Activated T-cell treated with anti-CD3 and anti-CD28 coated beads, Interleukin-2, amount 50 U/mL, for 24 hours (primary cell): ENCODE results near the gene SGF29.
"Not testable (repeated sequence)": the region's sequence is repeated elsewhere in the genome, so short reads cannot be mapped to it uniquely, and the experiment has no call there.

Experiments used
- DNase-seq: peaks from one replicate; pipeline ENCODE4 v3.0.0-alpha.2; 2020
- H3K27ac Mint-ChIP-seq: 2 replicates; pipeline ENCODE4 v1.8.0; 2020; ENCODE audit warnings: mild to moderate bottlenecking, mixed read lengths
- H3K27me3 Mint-ChIP-seq: 2 replicates; pipeline ENCODE4 v1.8.0; 2020; ENCODE audit warnings: mixed read lengths
- H3K36me3 Mint-ChIP-seq: 2 replicates; pipeline ENCODE4 v1.8.0; 2020; ENCODE audit warnings: low read depth, mixed read lengths
- H3K4me1 Mint-ChIP-seq: 2 replicates; pipeline ENCODE4 v1.8.0; 2020; ENCODE audit warnings: low read depth, mixed read lengths
- H3K4me3 Mint-ChIP-seq: 2 replicates; pipeline ENCODE4 v1.8.0; 2020; ENCODE audit warnings: mild to moderate bottlenecking, moderate library complexity, mixed read lengths
- H3K9me3 Mint-ChIP-seq: 2 replicates; pipeline ENCODE4 v1.8.0; 2020; ENCODE audit warnings: mixed read lengths

SGF29 gene

DNA sequence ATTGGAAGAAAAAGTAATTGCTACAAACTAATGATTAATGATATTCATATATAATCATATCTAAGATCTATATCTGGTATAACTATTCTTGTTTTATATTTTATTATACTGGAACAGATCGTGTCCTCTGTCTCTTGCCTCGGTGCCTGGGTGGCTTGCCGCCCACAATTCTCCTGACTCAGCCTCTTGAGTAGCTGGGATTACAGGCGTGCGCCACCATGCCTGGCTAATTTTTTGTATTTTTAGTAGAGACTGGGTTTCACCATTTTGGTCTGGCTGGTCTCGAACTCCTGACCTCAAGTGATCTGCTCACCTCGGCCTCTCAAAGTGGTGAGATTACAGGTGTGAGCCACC is 62.5 kb downstream of the SGF29 start:
- H3K9me3 Mint-ChIP-seq, DNase-seq, H3K27me3 Mint-ChIP-seq, H3K4me1 Mint-ChIP-seq, H3K4me3 Mint-ChIP-seq, H3K27ac Mint-ChIP-seq: not testable (repeated sequence)
- H3K36me3 Mint-ChIP-seq: peaks cover 39% of the 10 kb centered on the region

GRCh38 chr16:28616636-28617035 is 62.9 kb downstream of the SGF29 start:
- Mint-ChIP-seq H3K4me1 (peaks cover 9% of the 10 kb centered on the region), H3K9me3 (no peaks in the 10 kb centered on the region), H3K27ac (peak overlapping the region; percentile 12), H3K4me3 (no peak overlapping the region), H3K36me3 (peaks cover 43% of the 10 kb centered on the region), H3K27me3 (no peaks in the 10 kb centered on the region)
- no peak for DNase-seq

- Mint-ChIP-seq H3K27ac (no peak overlapping the region), H3K9me3 (no peaks in the 10 kb centered on the region), H3K4me3 (no peak overlapping the region), H3K27me3 (no peaks in the 10 kb centered on the region), H3K4me1 (peaks cover 20% of the 10 kb centered on the region), H3K36me3 (peaks cover 51% of the 10 kb centered on the region)
- no peak for DNase-seq
Measured at GRCh38 chr16:28617874-28618273, 64.2 kb downstream of the SGF29 start.

DNA sequence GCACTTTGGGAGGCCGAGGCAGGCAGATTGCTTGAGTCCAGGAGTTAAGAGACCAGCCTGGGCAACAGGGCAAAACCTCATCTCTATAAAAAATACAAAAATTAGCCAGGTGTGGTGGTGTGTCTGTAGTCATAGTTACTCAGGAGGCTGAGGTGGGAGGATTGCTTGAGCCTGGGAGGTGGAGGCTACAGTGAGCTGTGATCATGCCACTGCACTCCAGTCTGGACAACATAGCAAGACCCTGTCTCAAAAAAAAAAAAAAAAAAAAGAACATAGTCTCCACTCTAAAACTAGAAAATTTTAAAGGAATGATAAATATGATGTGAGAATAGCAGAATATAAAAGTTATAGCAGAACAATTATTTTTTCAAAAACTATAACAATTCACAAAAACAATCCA is 66.6 kb downstream of the SGF29 start:
- not testable (repeated sequence) for H3K27me3 Mint-ChIP-seq, H3K4me3 Mint-ChIP-seq, DNase-seq, H3K27ac Mint-ChIP-seq, H3K9me3 Mint-ChIP-seq
- H3K4me1 Mint-ChIP-seq: peaks cover 27% of the 10 kb centered on the region
- peaks cover 53% of the 10 kb centered on the region for H3K36me3 Mint-ChIP-seq

- Mint-ChIP-seq H3K27me3 (no peaks in the 10 kb centered on the region), H3K27ac (peak overlapping the region; percentile 66), H3K4me1 (peaks cover 23% of the 10 kb centered on the region), H3K4me3 (peak overlapping the region; percentile 90), H3K9me3 (no peaks in the 10 kb centered on the region), H3K36me3 (peaks cover 51% of the 10 kb centered on the region)
- DNase-seq: no peak
Measured at GRCh38 chr16:28621481-28622155, 67.9 kb downstream of the SGF29 start.

DNA sequence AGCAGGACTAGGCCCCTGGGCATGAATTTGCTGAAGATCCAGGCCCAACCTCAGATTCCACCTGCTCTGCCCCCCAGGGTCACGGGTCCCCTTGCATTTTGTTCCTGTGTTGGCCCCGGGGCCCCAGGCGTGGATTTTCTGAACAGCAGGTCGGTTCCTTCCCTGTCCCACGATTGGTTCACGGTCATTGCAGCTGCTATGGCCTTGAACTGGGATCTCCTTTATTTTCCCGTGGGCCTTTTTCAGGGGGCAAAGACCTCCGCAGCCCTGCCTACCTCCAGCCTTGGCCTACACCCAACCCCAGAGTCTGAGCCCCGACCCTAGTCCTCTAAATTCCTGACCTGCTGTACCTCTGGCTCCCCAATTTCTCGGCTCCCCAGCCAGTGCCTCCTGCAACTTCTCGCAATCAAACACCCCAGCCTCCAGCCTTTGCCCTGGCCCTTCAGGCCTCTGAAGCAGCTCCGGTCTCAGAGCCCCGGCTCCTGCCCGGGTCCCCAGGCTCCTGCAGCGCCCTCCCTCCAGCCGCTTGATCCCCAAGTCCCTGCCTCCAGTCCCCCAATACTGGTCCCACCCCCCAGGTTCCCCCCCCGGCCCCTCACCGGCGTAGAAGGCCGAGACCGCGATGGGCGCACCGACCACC is 68.9 kb downstream of the SGF29 start:
- H3K4me1 Mint-ChIP-seq: peaks cover 20% of the 10 kb centered on the region
- peak overlapping the region; percentile 86 for H3K27ac Mint-ChIP-seq
- H3K27me3 Mint-ChIP-seq, H3K9me3 Mint-ChIP-seq, DNase-seq: not testable (repeated sequence)
- H3K4me3 Mint-ChIP-seq: peak overlapping the region; percentile 90
- peaks cover 45% of the 10 kb centered on the region for H3K36me3 Mint-ChIP-seq

- Mint-ChIP-seq H3K27ac (peak overlapping the region; percentile 86), H3K27me3 (no peaks in the 10 kb centered on the region), H3K4me3 (peak overlapping the region; percentile 90), H3K36me3 (peaks cover 41% of the 10 kb centered on the region), H3K4me1 (peaks cover 20% of the 10 kb centered on the region), H3K9me3 (no peaks in the 10 kb centered on the region)
- peak; percentile 84 for DNase-seq
Measured at GRCh38 chr16:28623172-28623711, 69.5 kb downstream of the SGF29 start.

GRCh38 chr16:28630905-28631304 is 77.2 kb downstream of the SGF29 start:
- not testable (repeated sequence) for H3K27me3 Mint-ChIP-seq, H3K4me3 Mint-ChIP-seq, H3K27ac Mint-ChIP-seq, H3K4me1 Mint-ChIP-seq, H3K9me3 Mint-ChIP-seq, H3K36me3 Mint-ChIP-seq, DNase-seq

- not testable (repeated sequence) for DNase-seq
Measured at GRCh38 chr16:28636093-28636823, 82.5 kb downstream of the SGF29 start.

GRCh38 chr16:28637765-28638164 is 84.0 kb downstream of the SGF29 start, which contains the start of gene NPIPB8:
TSS of gene NPIPB8 (plus strand) at chr16:28638065. CDS start at chr16:28638361, 296 bp downstream.
- not testable (repeated sequence) for H3K4me1 Mint-ChIP-seq, H3K36me3 Mint-ChIP-seq, H3K9me3 Mint-ChIP-seq, H3K27me3 Mint-ChIP-seq, H3K4me3 Mint-ChIP-seq, H3K27ac Mint-ChIP-seq, DNase-seq

More at GRCh38 chr16:28636093-28636823, 82.5 kb downstream of the SGF29 start:
- H3K9me3 Mint-ChIP-seq, H3K4me1 Mint-ChIP-seq, H3K27ac Mint-ChIP-seq, H3K27me3 Mint-ChIP-seq, H3K4me3 Mint-ChIP-seq, H3K36me3 Mint-ChIP-seq: not testable (repeated sequence)

- not testable (repeated sequence) for H3K4me1 Mint-ChIP-seq, H3K27ac Mint-ChIP-seq, H3K9me3 Mint-ChIP-seq, H3K4me3 Mint-ChIP-seq, DNase-seq, H3K36me3 Mint-ChIP-seq, H3K27me3 Mint-ChIP-seq
Measured at GRCh38 chr16:28638359-28638758, 84.6 kb downstream of the SGF29 start.

DNA sequence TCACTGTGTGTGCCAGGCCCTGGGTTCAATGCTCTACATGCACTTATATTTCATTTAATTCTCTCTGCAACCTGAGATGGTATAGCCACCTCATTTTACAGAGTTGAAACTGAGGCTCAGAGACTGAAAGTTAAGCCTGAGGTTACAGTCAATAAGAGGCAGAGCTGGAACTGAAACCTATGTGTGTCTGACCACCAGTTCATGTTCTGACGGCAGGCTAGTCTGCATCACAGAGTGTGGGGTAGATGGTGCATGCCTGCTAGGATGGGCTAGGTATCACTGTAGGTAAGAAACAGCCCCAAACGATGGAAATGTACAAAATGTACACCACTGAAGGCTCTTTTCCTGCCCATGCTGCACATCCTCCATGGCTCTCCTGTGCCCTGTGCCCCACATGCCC is 86.2 kb downstream of the SGF29 start:
- not testable (repeated sequence) for H3K36me3 Mint-ChIP-seq, DNase-seq, H3K4me1 Mint-ChIP-seq, H3K4me3 Mint-ChIP-seq, H3K27me3 Mint-ChIP-seq, H3K9me3 Mint-ChIP-seq, H3K27ac Mint-ChIP-seq
